Peyer's patch (tissue), 4 donors: Measurements from ENCODE around the gene ANKRD35.

ENCODE experiments used
- CTCF ChIP-seq, 6 experiments: fragments of 450-650 bp in 4 of 6; fragments of 200-600 bp in 2 of 6; sonication (generic) in 1 of 6; IDR thresholded peaks; one replicate each; pipeline ENCODE4 v1.5.1; 2017 to 2019; ENCODE audit warnings: antibody characterized with exemption in 6 of 6, mild to moderate bottlenecking in 3 of 6, moderate library complexity in 1 of 6
- POLR2A ChIP-seq, 2 donors: fragments of 450-650 bp; IDR thresholded peaks; one replicate each; pipeline ENCODE4 v1.5.1; 2017; ENCODE audit warnings: antibody characterized with exemption in 2 of 2, mild to moderate bottlenecking in 2 of 2, moderate library complexity in 2 of 2

DNA sequence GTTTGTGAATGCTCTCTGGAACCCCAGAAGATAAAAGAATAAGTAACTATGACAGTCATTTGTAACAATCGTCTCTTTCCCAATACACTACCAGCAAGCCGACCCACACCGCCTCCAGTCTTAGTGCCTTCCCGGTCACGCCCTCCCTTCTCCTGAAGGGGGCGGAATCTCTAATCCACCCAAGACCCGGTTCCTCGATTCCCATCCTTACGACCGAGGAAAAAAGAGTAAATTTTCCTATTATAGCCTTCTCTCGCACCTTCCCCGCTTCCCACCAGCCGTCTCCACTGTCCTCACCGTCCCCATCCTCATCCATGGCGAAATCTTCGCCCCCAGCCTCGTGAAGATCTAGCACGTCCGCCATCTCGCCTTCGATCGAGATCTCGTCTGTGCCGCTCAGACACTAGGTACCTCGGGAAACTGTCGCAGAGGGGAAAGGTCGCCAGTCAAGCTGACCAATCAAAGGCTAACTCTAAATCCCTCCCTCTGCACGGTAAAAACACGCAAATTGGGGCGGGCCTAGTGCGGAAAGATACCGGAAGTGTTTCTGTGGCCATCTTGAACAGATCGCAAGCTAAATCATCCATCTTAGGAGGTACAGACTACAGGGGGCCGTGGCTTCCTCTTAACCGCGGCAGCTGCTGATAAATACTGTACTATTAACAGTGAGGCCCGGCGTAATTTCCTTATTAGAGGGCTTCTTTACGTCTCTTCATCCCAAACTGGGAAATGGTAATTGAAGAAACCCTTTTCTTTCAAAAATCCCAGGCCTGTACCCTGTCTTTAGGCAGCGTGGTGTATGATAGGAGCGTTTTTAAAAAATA is 41.6 kb upstream of the ANKRD35 start, which contains the start of gene RBM8A:
- TF ChIP-seq CTCF (IDR thresholded peaks at IDR 0.05), result peak; percentile 62 to 77 (median 73)
- TF ChIP-seq POLR2A (IDR thresholded peaks at IDR 0.05), result peak; percentile 98 to 99
